C4-2B (cell line): ENCODE measurements around the gene TCF7L1.
"Not testable (repeated sequence)": the region's sequence is repeated elsewhere in the genome, so short reads cannot be mapped to it uniquely, and the experiment has no call there.

Source experiments
- H3K27ac ChIP-seq: fragments of 450-650 bp; 2 replicates; pipeline ENCODE4 v1.5.1; 2017
- CTCF ChIP-seq: fragments of 450-650 bp; conservative IDR thresholded peaks from 2 replicates; pipeline ENCODE4 v1.5.1; 2017; ENCODE audit warnings: mild to moderate bottlenecking
- ZFX ChIP-seq: fragments of 450-650 bp; IDR thresholded peaks from 2 replicates; pipeline ENCODE4 v1.6.1; 2017

Gene TCF7L1

GRCh38 chr2:85194780-85195480 lies 61.7 kb downstream of the TCF7L1 start:
- no peak for TF ChIP-seq CTCF
- no peak for TF ChIP-seq ZFX
- no peak overlapping the region for H3K27ac ChIP-seq

GRCh38 chr2:85195956-85196355 lies 62.8 kb downstream of the TCF7L1 start:
- H3K27ac ChIP-seq, result no peak overlapping the region
- TF ChIP-seq ZFX, result no peak
- TF ChIP-seq CTCF, result no peak

GRCh38 chr2:85199698-85200097 lies 66.5 kb downstream of the TCF7L1 start:
- H3K27ac ChIP-seq, result no peak overlapping the region
- no peak for TF ChIP-seq CTCF
- no peak for TF ChIP-seq ZFX

GRCh38 chr2:85209887-85210286 lies 76.7 kb downstream of the TCF7L1 start:
- no peak overlapping the region for H3K27ac ChIP-seq
- no peak for TF ChIP-seq CTCF

- no peak for TF ChIP-seq CTCF
- no peak for TF ChIP-seq ZFX
- no peak overlapping the region for H3K27ac ChIP-seq
Measured at GRCh38 chr2:85210511-85210910, 77.3 kb downstream of the TCF7L1 start.

- H3K27ac ChIP-seq, result not testable (repeated sequence)
Measured at GRCh38 chr2:85211606-85212005, 78.4 kb downstream of the TCF7L1 start.

GRCh38 chr2:85212841-85213240 lies 79.6 kb downstream of the TCF7L1 start:
- H3K27ac ChIP-seq, result no peak overlapping the region
- TF ChIP-seq CTCF (no peak), ZFX (no peak)

GRCh38 chr2:85213404-85213803 lies 80.2 kb downstream of the TCF7L1 start:
- H3K27ac ChIP-seq, result no peak overlapping the region
- TF ChIP-seq CTCF (no peak), ZFX (no peak)
